ENCODE data around the gene DBI.

DBI gene

GRCh38 chr2:119366649-119367471, at the start of gene DBI, which contains the start of gene C2orf76:
Gene DBI (plus strand): TSS chr2:119366977. CDS start chr2:119367052, 75 bp downstream.
Gene C2orf76 (minus strand): TSS chr2:119366834. CDS start chr2:119339959, 26,875 bp downstream.
- DNase-seq: peak; percentile 94

DNA sequence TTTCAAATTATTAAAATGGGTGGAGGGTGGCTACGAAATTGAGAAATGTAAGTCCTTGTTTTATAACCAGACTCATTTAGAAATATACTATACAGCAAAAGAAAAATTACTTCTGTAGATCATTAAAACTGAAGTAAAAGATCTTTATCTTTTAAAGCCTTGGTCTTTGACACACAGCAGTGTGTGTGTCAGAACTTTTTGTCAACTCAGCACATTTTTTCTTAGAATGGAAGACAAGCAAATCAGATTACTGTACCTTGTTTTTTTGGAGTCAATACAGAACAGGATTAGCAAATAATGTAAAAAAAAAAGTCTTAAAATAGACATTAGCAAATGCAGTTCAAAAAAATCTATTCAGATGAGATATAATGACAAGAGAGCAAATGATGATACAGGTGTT, 49.2 kb upstream of the DBI start:
- no peak for DNase-seq

GRCh38 chr2:119319593-119319992, 47.2 kb upstream of the DBI start:
- DNase-seq: no peak

DNA sequence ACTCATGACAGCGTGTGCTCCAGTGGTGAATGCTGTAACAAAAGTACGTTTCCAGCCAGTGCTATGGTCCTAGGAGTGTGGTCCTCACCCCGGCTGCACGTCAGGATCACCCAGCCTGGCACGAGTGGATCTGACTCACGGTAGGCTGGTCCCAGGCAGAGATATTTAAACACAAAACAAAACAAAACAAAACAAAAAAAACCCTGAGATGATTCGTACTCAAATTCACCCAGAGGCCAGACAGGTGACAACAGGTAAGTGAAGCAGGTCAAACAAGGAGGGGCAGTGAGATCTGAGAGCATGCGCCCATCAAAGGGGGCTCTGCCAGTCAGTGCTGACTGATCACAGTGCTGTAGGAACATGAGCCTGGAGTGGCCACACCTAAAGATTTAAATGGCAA, 43.3 kb upstream of the DBI start:
- no peak for DNase-seq

DNA sequence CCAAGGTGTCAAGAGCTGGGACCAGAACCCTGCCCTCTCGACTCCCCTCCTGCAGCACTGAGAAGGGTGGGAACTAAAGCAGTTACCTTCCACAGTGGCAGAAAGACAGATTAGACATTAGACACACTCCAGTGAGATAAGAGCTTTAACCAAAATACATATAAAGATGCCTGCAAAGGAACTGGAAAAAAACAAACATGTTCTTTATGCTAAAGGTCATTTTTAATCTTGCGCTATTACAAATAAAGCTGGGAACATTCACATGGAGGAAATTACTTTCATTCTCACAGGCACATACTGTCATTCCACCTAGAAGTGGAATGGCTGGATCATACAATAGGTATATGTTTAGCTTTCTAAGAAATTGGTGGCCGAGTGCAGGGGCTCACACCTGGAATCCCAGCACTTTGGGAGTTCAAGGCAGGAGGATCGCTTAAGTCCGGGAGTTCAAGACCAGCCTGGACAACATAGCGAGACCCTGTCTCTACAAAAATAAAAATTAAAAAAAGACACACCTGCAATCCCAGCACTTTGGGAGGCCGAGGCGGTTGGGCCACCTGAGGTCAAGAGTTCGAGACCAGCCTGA, 42.0 kb upstream of the DBI start:
- DNase-seq: no peak

DNA sequence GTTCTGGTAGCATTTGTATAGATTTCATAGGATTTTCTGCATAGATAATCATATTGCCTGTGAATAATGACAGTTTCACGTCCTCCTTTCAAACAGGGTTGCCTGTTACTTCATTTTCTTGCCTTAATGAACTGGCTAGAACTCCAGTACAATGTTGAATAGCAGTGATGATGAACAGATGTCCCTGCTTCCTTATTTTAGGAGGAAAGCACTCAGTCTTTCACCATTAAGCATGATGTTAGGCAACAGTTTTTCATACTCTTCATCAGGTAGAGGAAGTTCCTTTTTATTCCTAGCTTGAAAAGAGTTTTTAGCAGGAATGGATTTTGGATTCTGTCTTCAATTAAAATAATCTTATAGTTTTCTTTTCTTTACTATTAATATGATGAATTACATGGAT, 39.8 kb upstream of the DBI start:
- DNase-seq: no peak

DNA sequence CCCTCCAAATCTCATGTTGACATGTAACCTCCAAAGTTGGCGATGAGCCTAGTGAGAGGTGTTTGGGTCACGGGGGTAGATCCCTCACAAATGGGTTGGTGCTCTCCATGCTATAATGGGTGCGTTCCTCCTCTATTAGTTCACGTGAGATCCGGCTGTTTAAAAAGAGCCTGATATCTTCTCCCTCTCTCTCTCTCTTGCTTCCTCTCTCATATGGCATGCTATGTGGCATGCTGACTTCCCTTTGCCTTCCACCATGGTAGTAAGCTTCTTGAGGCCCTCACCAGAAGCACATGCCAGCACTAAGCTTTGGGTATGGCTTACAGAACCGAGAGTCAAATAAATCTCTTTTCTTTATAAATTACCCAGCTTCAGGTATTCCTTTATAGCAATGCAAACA, 39.3 kb upstream of the DBI start:
- no peak for DNase-seq

DNA sequence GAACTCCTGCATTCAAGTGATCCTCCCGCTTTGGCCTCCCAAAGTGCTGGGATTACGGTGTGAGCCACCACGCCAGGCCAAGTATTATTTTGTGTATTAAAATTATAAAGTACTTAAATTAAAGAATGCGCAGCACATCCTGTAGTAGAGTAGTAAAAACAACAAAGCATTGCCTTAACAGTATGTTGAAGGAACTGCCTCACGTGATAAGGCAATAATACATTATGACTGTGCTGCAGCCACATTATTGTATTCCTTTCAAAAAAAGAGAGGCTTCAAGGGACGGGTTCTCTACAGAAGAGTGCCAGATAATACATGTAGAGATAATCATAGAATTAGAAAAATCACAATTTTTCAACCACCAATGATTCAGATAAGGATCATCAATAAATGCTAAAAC, 33.8 kb upstream of the DBI start:
- DNase-seq: no peak

DNA sequence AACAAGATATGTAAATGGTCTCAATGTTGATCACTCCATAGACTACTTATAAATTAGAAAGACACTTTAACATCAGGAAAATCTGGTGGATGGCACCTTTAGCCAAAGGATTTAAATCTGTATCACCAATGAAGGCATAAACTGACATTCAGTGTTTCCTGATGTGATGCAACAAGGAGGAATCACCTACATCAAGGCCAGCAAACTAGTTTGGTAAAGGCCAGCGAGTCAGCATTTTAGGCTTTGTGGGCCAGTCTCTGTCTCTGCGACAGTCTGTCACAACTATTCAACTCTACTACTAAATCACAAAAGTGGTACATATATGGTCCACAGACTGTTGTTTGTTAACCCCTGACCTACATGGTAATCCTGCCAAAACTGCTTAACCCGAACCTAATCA, 33.4 kb upstream of the DBI start:
- DNase-seq: peak; percentile 32

GRCh38 chr2:119333833-119334232, 32.9 kb upstream of the DBI start:
- no peak for DNase-seq

DNA sequence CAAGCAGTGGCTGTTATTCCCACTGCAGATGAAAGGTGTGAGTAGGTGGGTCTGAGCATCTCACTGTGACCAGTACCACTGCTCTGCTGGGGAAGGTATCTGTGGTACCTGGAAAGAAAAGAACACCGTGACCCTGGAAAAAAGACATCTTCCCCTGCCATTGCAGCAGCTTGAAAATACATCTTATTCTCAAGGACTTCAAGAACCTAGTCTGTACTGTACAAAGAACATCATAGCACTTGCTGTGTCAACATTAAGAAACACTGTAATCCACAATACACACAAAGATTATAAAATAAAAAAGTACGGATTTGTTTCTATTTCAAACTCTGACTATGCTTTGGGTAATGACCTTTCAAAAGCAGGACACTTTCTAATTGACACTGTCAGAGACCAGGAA, 29.0 kb upstream of the DBI start:
- no peak for DNase-seq

- no peak for DNase-seq
Measured at GRCh38 chr2:119338272-119338671, 28.5 kb upstream of the DBI start.

DNA sequence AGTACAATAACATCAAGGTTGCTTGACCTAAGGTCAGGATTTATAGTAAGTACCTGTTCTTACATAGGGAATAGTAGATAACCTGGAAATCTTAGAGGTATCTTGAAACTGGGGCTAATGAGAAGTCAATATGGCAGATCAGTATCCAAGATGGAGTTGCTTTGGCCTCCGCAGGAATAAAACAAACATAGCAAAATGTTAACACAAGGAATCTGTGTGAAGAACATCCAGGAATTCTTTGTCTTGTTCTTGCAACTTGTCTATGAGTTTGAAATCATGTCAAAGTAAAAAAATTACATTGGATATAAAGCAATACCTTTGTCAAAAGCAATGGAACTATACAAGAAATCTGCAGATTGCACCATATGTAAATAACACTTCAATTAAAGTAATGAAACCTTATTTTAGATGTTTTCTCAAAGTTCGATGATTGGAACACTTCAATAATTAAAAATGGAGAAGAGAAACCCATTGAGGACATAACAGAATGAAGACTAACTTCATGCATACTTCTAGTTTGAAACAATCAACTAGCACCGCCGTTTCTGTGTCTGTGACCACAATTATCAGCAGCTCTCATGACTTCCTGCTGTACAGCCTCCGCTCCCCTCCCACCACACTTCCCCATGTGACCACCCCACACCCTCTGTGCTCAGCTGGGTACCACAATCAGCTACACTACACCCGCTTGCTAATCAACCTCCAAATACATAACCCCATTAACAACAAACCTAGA, 27.8 kb upstream of the DBI start:
- DNase-seq: no peak

- no peak for DNase-seq
Measured at GRCh38 chr2:119339562-119339923, 27.2 kb upstream of the DBI start.

GRCh38 chr2:119341684-119342083, 25.1 kb upstream of the DBI start:
- no peak for DNase-seq

GRCh38 chr2:119349289-119349688, 17.5 kb upstream of the DBI start:
- no peak for DNase-seq

GRCh38 chr2:119350311-119350998, 16.3 kb upstream of the DBI start:
- DNase-seq: no peak

DNA sequence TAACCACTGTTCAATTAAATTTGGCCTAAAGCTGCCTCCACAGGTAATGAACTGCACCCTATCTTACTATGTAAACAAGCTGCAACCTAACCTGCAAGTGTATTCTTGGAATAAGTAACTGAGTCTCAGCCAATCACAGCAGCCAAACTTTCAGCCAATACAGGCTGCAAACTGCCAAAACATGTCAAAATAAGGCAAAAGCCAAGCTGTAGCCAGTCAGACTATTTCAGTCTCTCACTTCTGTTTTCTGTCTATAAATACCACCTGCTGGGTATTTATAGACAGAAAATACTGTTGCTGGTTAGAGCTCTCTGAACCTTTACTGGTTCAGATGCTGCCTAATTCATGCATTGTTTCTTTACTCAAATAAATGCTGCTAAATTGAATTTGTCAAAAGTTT, 14.4 kb upstream of the DBI start:
- DNase-seq: no peak

DNA sequence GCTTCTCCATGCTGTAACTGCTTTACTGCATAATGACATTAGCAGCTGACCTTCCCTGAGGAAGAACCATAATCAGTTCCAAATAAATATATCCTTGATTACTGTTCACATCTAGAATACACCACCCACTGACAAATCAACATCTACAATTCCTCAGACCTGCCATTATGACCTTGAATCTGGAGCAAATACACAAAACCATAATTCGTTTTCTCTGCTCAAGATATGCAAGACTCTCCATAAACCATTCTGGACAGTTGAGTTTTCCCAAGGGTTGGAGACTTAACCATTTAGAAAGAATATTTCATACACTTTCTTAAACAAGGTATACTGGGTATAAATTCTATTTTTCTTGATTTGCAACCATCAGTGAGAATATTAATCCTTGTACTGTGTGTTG, 11.9 kb upstream of the DBI start:
- no peak for DNase-seq

GRCh38 chr2:119359774-119360173, 7.0 kb upstream of the DBI start:
- no peak for DNase-seq

GRCh38 chr2:119360423-119360966, 6.3 kb upstream of the DBI start:
- DNase-seq: no peak

DNA sequence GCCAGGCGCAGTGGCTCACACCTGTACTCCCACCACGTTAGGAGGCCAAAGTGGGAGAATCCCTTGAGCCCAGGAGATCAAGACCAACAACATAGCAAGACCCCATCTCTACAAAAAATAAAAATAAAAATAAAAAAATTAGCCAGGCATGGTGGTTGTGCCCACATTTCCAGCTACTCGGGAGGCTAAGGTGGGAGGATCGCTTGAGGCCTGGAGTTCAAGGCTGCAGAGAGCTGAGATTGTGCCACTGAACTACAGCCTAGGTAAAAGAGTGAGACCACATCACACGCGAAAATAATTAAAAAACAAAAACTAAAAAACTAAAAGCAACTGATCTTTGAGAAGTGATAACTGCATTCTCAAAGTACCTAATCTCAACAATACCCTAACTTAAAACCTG, 2.0 kb upstream of the DBI start:
- no peak for DNase-seq

DNA sequence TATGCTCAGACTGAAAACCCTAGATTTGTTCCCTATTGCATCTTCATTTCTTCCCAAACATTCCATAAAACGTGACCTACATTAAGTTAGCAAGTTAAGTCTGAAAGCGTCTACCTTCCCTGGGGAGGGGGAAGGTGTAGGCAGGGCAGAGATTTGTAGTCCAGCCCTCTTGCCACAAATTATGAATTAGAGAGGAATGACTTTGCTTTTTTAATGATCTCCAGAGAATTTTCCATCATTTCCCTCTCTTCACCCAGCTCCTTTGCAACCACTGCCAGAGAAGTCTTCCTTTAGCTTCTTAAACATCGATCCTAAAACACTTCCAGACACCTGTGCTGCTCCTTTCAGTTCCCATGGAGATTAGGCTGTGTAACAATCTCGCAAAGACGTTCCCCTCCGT, 1.3 kb upstream of the DBI start:
- DNase-seq: no peak

Measured in fibroblast of upper back skin (primary cell).